Mesendoderm (in vitro differentiated cells): ENCODE measurements around the gene CD84.
A peak's percentile ranks its signal among the peaks of the same experiment; 100 is the strongest.

ENCODE experiments used
- DNase-seq: peaks from one replicate; pipeline ENCODE4 v3.0.0; 2013
- H2AK5ac ChIP-seq: 2 replicates; pipeline ENCODE4 v1.6.1; 2013; ENCODE audit warnings: low read length, inconsistent platforms
- H2BK120ac ChIP-seq: 2 replicates; pipeline ENCODE4 v1.6.1; 2013; ENCODE audit warnings: low read depth, mild to moderate bottlenecking, low read length, moderate library complexity, mixed read lengths
- H2BK15ac ChIP-seq: replicated peaks from 2 replicates; pipeline ENCODE4 v1.6.1; 2013; ENCODE audit warnings: low read depth, mild to moderate bottlenecking, moderate library complexity
- H2BK5ac ChIP-seq: 2 replicates; pipeline ENCODE4 v1.6.1; 2013; ENCODE audit warnings: low read length, inconsistent platforms
- H3K18ac ChIP-seq: 2 replicates; pipeline ENCODE4 v1.6.1; 2013; ENCODE audit warnings: mild to moderate bottlenecking, low read length, mixed read lengths
- H3K23ac ChIP-seq: one replicate; pipeline ENCODE4 v1.6.1; 2013; ENCODE audit warnings: low read length
- H3K27ac ChIP-seq: 2 replicates; pipeline ENCODE4 v1.5.1; 2013; ENCODE audit warnings: low read depth, mild to moderate bottlenecking, inconsistent platforms, low read length, moderate library complexity
- H3K27me3 ChIP-seq: 2 replicates; pipeline ENCODE4 v1.6.1; 2013; ENCODE audit warnings: low read length, control low read depth, mild to moderate bottlenecking, inconsistent platforms; ENCODE audit not compliant: insufficient read depth, poor library complexity
- H3K36me3 ChIP-seq: 2 replicates; pipeline ENCODE4 v1.6.1; 2013; ENCODE audit warnings: low read length, inconsistent platforms; ENCODE audit not compliant: control insufficient read depth, insufficient read depth
- H3K4ac ChIP-seq: one replicate; pipeline ENCODE4 v1.6.1; 2013; ENCODE audit warnings: low read depth, mild to moderate bottlenecking, low read length, moderate library complexity
- H3K4me1 ChIP-seq: 2 replicates; pipeline ENCODE4 v1.6.1; 2013; ENCODE audit warnings: low read depth, low read length, inconsistent platforms; ENCODE audit not compliant: control insufficient read depth
- H3K4me2 ChIP-seq: 2 replicates; pipeline ENCODE4 v1.6.1; 2013; ENCODE audit warnings: low read length
- H3K4me3 ChIP-seq: 2 replicates; pipeline ENCODE4 v1.5.1; 2013; ENCODE audit warnings: mild to moderate bottlenecking, low read length
- H3K56ac ChIP-seq: one replicate; pipeline ENCODE4 v1.6.1; 2013; ENCODE audit warnings: low read length
- H3K79me1 ChIP-seq: 2 replicates; pipeline ENCODE4 v1.6.1; 2013; ENCODE audit warnings: low read length, inconsistent platforms
- H3K79me2 ChIP-seq: 2 replicates; pipeline ENCODE4 v1.6.1; 2013; ENCODE audit warnings: mild to moderate bottlenecking, low read length; ENCODE audit not compliant: control insufficient read depth, insufficient read depth
- H3K9ac ChIP-seq: 2 replicates; pipeline ENCODE4 v1.6.1; 2013; ENCODE audit warnings: low read length, inconsistent platforms
- H4K5ac ChIP-seq: one replicate; pipeline ENCODE4 v1.6.1; 2013; ENCODE audit warnings: low read length
- H4K8ac ChIP-seq: one replicate; pipeline ENCODE4 v1.6.1; 2013; ENCODE audit warnings: low read depth, mild to moderate bottlenecking, control low read depth, low read length, moderate library complexity
- WGBS: extraction: QIAGEN DNeasy Blood & Tissue Kit; methylation state at CpG from one replicate; pipeline ENCODE4 v1.1.7; 2013; ENCODE audit warnings: low lambda C conversion rate, missing lambda C conversion rate; ENCODE audit not compliant: insufficient coverage; ENCODE audit errors: extremely low coverage; 5-methylcytosine and 5-hydroxymethylcytosine counted together

The CD84 gene

DNA sequence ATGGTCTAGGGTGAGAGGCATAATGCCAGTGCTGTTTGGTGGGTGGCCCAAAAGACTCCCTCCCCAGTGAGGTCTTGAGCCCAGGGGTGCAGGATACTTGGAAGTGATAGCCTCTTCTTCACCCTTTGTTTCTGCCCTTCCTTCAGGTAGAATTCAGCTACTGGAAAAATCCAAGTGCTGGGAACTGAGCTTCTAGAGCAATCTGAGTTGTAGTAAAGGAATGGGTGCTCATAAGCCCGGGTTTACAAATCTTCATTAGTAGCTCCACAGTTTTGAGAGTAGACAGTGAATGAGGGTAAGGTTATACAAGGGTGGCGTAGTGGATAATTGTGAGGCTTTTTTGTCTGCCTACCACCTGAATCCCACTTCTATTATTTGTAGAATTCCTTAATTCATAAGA lies 29.2 kb upstream of the CD84 start:
- no peaks in the 10 kb centered on the region for H3K79me2 ChIP-seq
- peak overlapping the region; percentile 0 for H3K23ac ChIP-seq
- no peak overlapping the region for H4K5ac ChIP-seq
- peak overlapping the region; percentile 79 for H3K56ac ChIP-seq
- H3K27me3 ChIP-seq: no peaks in the 10 kb centered on the region
- no peak overlapping the region for H4K8ac ChIP-seq
- no peak overlapping the region for H2BK15ac ChIP-seq
- peak overlapping the region; percentile 40 for H2BK120ac ChIP-seq
- H3K79me1 ChIP-seq: no peaks in the 10 kb centered on the region
- peak overlapping the region; percentile 46 for H3K18ac ChIP-seq
- peak overlapping the region; percentile 90 for H2BK5ac ChIP-seq
- H3K4me2 ChIP-seq: no peak overlapping the region
- no CpG with 5 or more reads among the region's 2 CpGs for WGBS
- H3K4ac ChIP-seq: peak overlapping the region; percentile 98
- peak overlapping the region; percentile 12 for H3K9ac ChIP-seq
- no peak for DNase-seq
- H2AK5ac ChIP-seq: peak overlapping the region; percentile 75
- no peaks in the 10 kb centered on the region for H3K36me3 ChIP-seq
- H3K4me3 ChIP-seq: no peak overlapping the region
- H3K27ac ChIP-seq: no peak overlapping the region
- peaks cover 6% of the 10 kb centered on the region for H3K4me1 ChIP-seq

DNA sequence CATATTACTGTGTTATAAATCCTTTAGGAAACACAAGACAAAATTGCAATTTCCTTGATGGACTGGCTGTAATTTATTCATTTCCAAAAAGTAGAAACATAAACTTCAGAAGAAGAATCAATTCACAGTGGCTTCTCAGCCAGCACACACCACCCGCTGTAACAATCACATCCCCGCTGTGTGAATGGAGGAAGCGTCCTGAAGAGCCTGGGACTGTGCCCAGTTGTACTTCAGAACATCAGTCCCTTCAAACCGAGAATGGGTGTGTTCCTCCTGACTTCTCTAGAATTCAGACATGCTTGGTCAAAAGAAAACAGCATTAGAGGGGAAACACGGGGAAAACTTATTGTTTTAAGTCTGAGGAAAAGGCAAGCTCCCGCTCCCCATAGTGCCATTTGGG lies 28.8 kb upstream of the CD84 start:
- H3K79me1 ChIP-seq: no peaks in the 10 kb centered on the region
- WGBS: no CpG with 5 or more reads among the region's 6 CpGs
- no peak overlapping the region for H2BK15ac ChIP-seq
- H3K36me3 ChIP-seq: no peaks in the 10 kb centered on the region
- peak overlapping the region; percentile 90 for H2BK5ac ChIP-seq
- H4K5ac ChIP-seq: no peak overlapping the region
- no peak for DNase-seq
- H3K4me2 ChIP-seq: no peak overlapping the region
- peak overlapping the region; percentile 0 for H3K23ac ChIP-seq
- H4K8ac ChIP-seq: no peak overlapping the region
- H3K18ac ChIP-seq: peak overlapping the region; percentile 46
- peak overlapping the region; percentile 40 for H2BK120ac ChIP-seq
- peak overlapping the region; percentile 79 for H3K56ac ChIP-seq
- peak overlapping the region; percentile 12 for H3K9ac ChIP-seq
- peaks cover 6% of the 10 kb centered on the region for H3K4me1 ChIP-seq
- H3K79me2 ChIP-seq: no peaks in the 10 kb centered on the region
- H3K4me3 ChIP-seq: no peak overlapping the region
- peak overlapping the region; percentile 75 for H2AK5ac ChIP-seq
- no peak overlapping the region for H3K27ac ChIP-seq
- H3K27me3 ChIP-seq: no peaks in the 10 kb centered on the region
- H3K4ac ChIP-seq: peak overlapping the region; percentile 98

DNA sequence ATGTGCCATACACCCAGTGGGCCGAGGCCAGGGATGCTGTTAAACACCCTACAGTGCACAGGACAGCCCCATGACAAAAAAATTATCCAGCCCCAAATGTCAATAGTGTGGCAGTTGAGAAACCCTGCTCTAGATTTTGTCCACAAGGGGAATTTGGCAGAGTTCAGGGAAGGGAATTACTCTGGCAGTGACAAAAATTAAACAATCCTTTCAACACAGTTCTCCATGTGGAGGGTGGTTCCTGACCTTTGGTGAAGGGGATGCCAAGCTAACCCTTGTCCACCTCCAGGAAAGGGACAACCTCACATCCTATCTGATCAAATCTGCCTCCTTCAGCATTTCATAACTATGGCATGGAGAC lies 28.4 kb upstream of the CD84 start:
- no peak overlapping the region for H4K8ac ChIP-seq
- H3K18ac ChIP-seq: peak overlapping the region; percentile 46
- H4K5ac ChIP-seq: no peak overlapping the region
- no peak overlapping the region for H3K27ac ChIP-seq
- no CpG with 5 or more reads among the region's 1 CpG for WGBS
- no peaks in the 10 kb centered on the region for H3K79me1 ChIP-seq
- no peak overlapping the region for H2AK5ac ChIP-seq
- H2BK120ac ChIP-seq: peak overlapping the region; percentile 97
- DNase-seq: no peak
- H2BK15ac ChIP-seq: no peak overlapping the region
- H3K4me3 ChIP-seq: no peak overlapping the region
- peak overlapping the region; percentile 40 for H3K56ac ChIP-seq
- no peak overlapping the region for H3K23ac ChIP-seq
- no peaks in the 10 kb centered on the region for H3K27me3 ChIP-seq
- peak overlapping the region; percentile 8 for H2BK5ac ChIP-seq
- no peaks in the 10 kb centered on the region for H3K79me2 ChIP-seq
- no peaks in the 10 kb centered on the region for H3K36me3 ChIP-seq
- peak overlapping the region; percentile 90 for H3K4ac ChIP-seq
- H3K4me2 ChIP-seq: no peak overlapping the region
- no peak overlapping the region for H3K9ac ChIP-seq
- peaks cover 6% of the 10 kb centered on the region for H3K4me1 ChIP-seq

DNA sequence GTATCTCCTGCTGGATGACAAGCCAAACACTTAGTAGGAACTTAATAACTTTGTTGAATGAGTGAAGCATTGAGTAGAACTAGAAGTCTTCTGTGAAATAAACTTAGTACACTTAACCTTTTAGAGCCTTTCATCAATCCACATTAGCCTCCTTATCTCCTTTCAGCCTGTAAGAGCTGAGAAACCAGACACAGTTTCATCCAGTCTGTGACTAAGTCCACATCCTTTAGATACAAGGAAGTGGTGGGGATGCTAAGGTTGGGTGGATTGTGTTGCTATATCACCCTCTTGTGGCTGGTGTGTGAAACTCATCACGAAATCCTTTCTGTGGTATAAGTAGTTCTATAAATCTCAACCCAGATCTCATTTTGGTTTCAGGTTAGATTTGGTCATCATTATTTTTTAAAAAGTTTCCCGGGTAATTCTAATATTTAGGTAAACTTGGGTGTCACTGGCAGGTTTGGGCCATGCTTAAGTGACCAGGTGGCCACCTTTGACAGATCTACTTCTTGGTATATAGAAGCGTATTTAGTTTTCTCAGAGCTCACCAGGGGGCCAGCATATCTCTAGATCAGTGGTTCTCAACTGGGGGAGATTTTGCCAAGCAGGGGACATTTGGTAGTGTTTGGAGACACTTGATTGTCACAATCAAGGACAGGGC lies 27.8 kb upstream of the CD84 start:
- Histone ChIP-seq H2BK5ac (peak overlapping the region; percentile 68), H4K8ac (no peak overlapping the region), H3K79me1 (no peaks in the 10 kb centered on the region), H3K56ac (peak overlapping the region; percentile 45), H3K36me3 (no peaks in the 10 kb centered on the region), H3K9ac (no peak overlapping the region), H2AK5ac (no peak overlapping the region), H4K5ac (no peak overlapping the region), H3K79me2 (no peaks in the 10 kb centered on the region), H2BK15ac (no peak overlapping the region), H3K18ac (peak overlapping the region; percentile 46), H3K4me3 (no peak overlapping the region), H3K4me1 (peaks cover 6% of the 10 kb centered on the region), H3K27me3 (no peaks in the 10 kb centered on the region), H2BK120ac (peak overlapping the region; percentile 97), H3K4me2 (no peak overlapping the region), H3K4ac (peak overlapping the region; percentile 90), H3K23ac (no peak overlapping the region), H3K27ac (peak overlapping the region; percentile 61)
- peak; percentile 94 for DNase-seq
- WGBS: no CpG with 5 or more reads among the region's 3 CpGs

DNA sequence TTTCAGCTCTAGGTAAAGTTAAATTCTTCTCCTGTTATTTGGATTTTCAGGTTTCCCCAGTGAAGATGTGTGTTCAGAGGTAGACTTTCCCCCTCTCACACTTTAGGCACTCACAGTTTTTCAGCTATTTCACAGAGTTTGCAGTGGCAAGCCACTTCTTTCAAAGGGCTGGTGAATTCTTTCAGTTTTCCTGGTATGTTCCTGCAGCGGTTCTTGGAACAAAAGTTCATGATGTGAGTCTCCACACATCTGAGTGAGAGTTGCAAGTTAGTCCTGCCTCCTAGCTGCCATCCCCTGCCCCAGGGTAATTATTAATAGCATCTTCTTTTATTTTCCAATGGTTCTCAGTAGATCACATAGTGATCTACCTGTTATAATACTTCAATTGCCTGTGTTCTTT lies 27.3 kb upstream of the CD84 start:
- Histone ChIP-seq H3K9ac (peak overlapping the region; percentile 27), H3K79me2 (no peaks in the 10 kb centered on the region), H2BK5ac (peak overlapping the region; percentile 68), H3K23ac (no peak overlapping the region), H2BK120ac (peak overlapping the region; percentile 46), H3K27me3 (no peaks in the 10 kb centered on the region), H3K4me3 (no peak overlapping the region), H3K79me1 (no peaks in the 10 kb centered on the region), H2BK15ac (peak overlapping the region; percentile 62), H3K56ac (peak overlapping the region; percentile 45), H4K5ac (peak overlapping the region; percentile 14), H3K4me2 (no peak overlapping the region), H3K18ac (peak overlapping the region; percentile 60), H2AK5ac (no peak overlapping the region), H4K8ac (no peak overlapping the region), H3K36me3 (no peaks in the 10 kb centered on the region), H3K4me1 (peaks cover 6% of the 10 kb centered on the region), H3K27ac (peak overlapping the region; percentile 61), H3K4ac (peak overlapping the region; percentile 96)
- no CpG with 5 or more reads among the region's 1 CpG for WGBS
- DNase-seq: peak; percentile 21
